GM13976 (cell line): Measurements from ENCODE around the gene YES1.
"Not testable (repeated sequence)": the region's sequence is repeated elsewhere in the genome, so short reads cannot be mapped to it uniquely, and the experiment has no call there.

Experiments used
- DNase-seq: peaks from one replicate; pipeline ENCODE4 v3.0.0; 2012; ENCODE audit warnings: low spot score
- CTCF ChIP-seq: IDR thresholded peaks from 2 replicates; pipeline ENCODE4 v1.5.1; 2012; ENCODE audit warnings: borderline replicate concordance, mild to moderate bottlenecking; ENCODE audit not compliant: insufficient read depth; ENCODE audit errors: extremely low read depth, missing control alignments, control extremely low read depth
- in situ Hi-C: fragments of 300-500 bp; cut with MboI; formaldehyde crosslinking; loops from one replicate; pipeline ENCODE4 v1.12.0; 2022; ENCODE audit warnings: low sequenced_read_pairs, mixed read lengths, inconsistent platforms; ENCODE audit not compliant: unreplicated experiment

YES1 gene

DNA sequence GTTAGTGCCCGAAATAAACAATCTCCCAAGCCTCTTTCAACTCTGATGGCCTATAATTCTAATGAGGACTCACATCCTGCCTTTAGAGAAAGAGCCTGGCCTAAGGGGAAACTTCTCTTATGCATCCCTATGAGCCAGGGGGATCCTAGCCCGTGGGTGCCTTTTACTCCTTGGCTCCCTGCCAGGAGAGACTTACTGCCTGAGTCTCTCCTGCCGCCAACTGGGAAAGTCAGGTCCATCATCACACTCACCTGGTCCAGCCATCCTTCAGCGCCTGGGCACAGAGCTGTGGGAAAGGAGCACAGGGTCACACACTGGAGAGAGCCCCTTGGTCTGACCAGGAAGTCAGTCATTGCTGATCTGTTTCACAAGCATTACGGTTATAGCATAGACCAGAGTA is 123.7 kb downstream of the YES1 start:
- DNase-seq = no peak
- in situ Hi-C loops = no loop called here
- TF ChIP-seq CTCF = no peak

GRCh38 chr18:686339-687111 is 125.5 kb downstream of the YES1 start:
- no peak for TF ChIP-seq CTCF

DNA sequence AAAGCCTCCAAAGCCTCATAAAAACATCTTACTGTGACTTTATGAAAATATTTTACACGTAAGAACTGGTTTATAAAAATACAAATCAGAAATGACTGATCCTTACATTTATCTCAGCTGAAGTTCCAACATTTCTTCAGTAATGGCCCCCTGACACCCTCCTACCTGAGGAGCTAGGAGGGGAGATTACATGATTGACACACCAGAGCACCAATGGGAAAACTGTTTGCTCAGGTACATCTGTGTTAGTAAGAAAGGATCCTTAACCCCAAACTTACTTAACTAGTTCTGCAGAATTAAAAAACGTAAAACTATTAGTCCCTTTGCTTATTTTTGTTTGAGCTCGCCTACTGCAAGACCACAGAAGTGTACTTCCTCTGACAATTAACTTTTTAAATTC is 126.6 kb downstream of the YES1 start:
- TF ChIP-seq CTCF = no peak
- no peak for DNase-seq
- in situ Hi-C loops = no loop called here

More at GRCh38 chr18:686339-687111, 125.5 kb downstream of the YES1 start:
- DNase-seq = no peak
- in situ Hi-C loops = no loop called here

- in situ Hi-C loops = no loop called here
- no peak for TF ChIP-seq CTCF
- DNase-seq = no peak
Measured at GRCh38 chr18:683531-683930, 128.5 kb downstream of the YES1 start.

GRCh38 chr18:682833-683232 is 129.2 kb downstream of the YES1 start:
- TF ChIP-seq CTCF = no peak
- in situ Hi-C loops = no loop called here
- no peak for DNase-seq

GRCh38 chr18:682416-682815 is 129.6 kb downstream of the YES1 start:
- in situ Hi-C loops = not testable (repeated sequence)

DNA sequence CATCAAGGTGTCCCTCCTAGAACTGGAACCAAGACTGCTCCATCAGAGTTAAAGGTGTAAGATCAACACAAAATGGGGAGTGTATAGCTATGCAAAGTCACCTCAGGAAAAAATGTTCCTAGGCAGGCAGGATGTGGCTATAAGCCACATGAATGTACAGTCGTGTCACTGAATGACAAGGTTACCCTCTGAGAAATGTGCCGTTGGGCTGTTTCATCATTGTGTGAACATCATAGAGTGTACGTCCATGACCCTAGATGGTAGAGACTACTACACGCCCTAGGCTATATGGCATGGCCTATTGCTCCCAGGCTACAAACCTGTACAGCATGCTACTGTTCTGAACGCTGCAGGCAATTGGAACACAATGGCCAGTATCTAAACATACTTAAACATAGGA is 130.1 kb downstream of the YES1 start:
- in situ Hi-C loops = no loop called here
- TF ChIP-seq CTCF = no peak
- no peak for DNase-seq

More at GRCh38 chr18:682416-682815, 129.6 kb downstream of the YES1 start:
- DNase-seq = not testable (repeated sequence)
